K562 (cell line): ENCODE results near the gene PGPEP1. TPM values are rescaled to one million over a fixed set of nuclear protein-coding genes. Genes with fewer than 3 reads are reported as not detected.

Experiments
- ATAC-seq: fragments of 200-7000 bp; cut with Tn5 transposase; 3 replicates; pipeline ENCODE4 v1.9.1; 2020; ENCODE audit warnings: moderate library complexity
- BruUV-seq: library from RNA; stranded (reverse); fragments of 400-500 nt; replicated peaks from 2 replicates; lab custom pipeline; 2021; lab: Mats Ljungman, UMichigan
- CTCF ChIA-PET: fragments of 300-600 bp; formaldehyde crosslinking; extraction: SDS; loops from one replicate; lab custom pipeline; 2021; ENCODE audit warnings: low intra/inter-chr PET ratio; lab: Yijun Ruan, JAX
- POLR2A ChIA-PET: fragments of 300-600, 350-650 bp; sonication (Branson Sonifier 250); formaldehyde crosslinking; extraction: SDS; loops from one replicate; lab custom pipeline; 2021; ENCODE audit warnings: antibody characterized with exemption, inconsistent platforms; lab: Yijun Ruan, JAX
- DNase-seq, 4 experiments: peaks; one replicate each; pipeline versions ENCODE4 v3.0.0 to v3.0.0-alpha.2; 2011 to 2018; ENCODE audit warnings: low spot score in 3 of 4, mixed read lengths in 3 of 4; ENCODE audit errors: extremely low read depth in 1 of 4
- FAIRE-seq: peaks from 2 replicates; lab custom pipeline; 2011; peaks lifted over from hg19 to GRCh38; lab: Jason Lieb, UNC
- H2AFZ ChIP-seq: 2 replicates; pipeline ENCODE4 v1.6.0; 2011; ENCODE audit warnings: low read depth, low read length, control low read depth, inconsistent platforms
- H3K27ac ChIP-seq: fragments of 200-600 bp; 3 replicates; pipeline ENCODE4 v1.8.0; 2011; ENCODE audit warnings: low read depth, mild to moderate bottlenecking, control low read depth, inconsistent platforms, low read length, moderate library complexity, mixed read lengths; ENCODE audit errors: extremely low read depth
- H3K27me3 ChIP-seq, 2 experiments: fragments of 300-600 bp in 1 of 2; 2 replicates in 1 of 2; 3 replicates in 1 of 2; pipeline versions ENCODE4 v1.6.0 to v1.8.0; 2011; ENCODE audit warnings: inconsistent platforms in 2 of 2, low read length in 2 of 2, mild to moderate bottlenecking in 1 of 2, mixed read lengths in 1 of 2, moderate library complexity in 1 of 2; ENCODE audit not compliant: control insufficient read depth in 2 of 2, insufficient read depth in 2 of 2
- H3K36me3 ChIP-seq: fragments of 300-600 bp; 3 replicates; pipeline ENCODE4 v1.8.0; 2011; ENCODE audit warnings: mild to moderate bottlenecking, low read length, inconsistent platforms; ENCODE audit not compliant: control insufficient read depth, insufficient read depth
- H3K4me1 ChIP-seq, 2 experiments: fragments of 200-600 bp in 1 of 2; replicated peaks in 1 of 2; 2 replicates in 1 of 2; 3 replicates in 1 of 2; pipeline versions ENCODE4 v1.5.1 to v1.8.0; 2011; ENCODE audit warnings: inconsistent platforms in 2 of 2, low read length in 2 of 2, mild to moderate bottlenecking in 1 of 2, mixed read lengths in 1 of 2, moderate library complexity in 1 of 2; ENCODE audit not compliant: control insufficient read depth in 2 of 2, insufficient read depth in 2 of 2
- H3K4me2 ChIP-seq: 2 replicates; pipeline ENCODE4 v1.6.1; 2011; ENCODE audit warnings: low read length, control low read depth, inconsistent platforms, mixed read lengths; ENCODE audit not compliant: insufficient read depth
- H3K4me3 ChIP-seq: fragments of 200-600 bp; sonication (generic), shearing (Covaris generic); 2 replicates; pipeline ENCODE4 v1.5.1; 2016; ENCODE audit warnings: control low read depth, inconsistent platforms
- H3K79me2 ChIP-seq: fragments of 200-600 bp; 3 replicates; pipeline ENCODE4 v1.8.0; 2011; ENCODE audit warnings: low read length, inconsistent platforms; ENCODE audit not compliant: control insufficient read depth, insufficient read depth
- H3K9ac ChIP-seq, 2 experiments: 2 replicates each; pipeline versions ENCODE4 v1.6.0 to v1.6.1; 2011; ENCODE audit warnings: low read depth in 2 of 2, low read length in 2 of 2, control low read depth in 1 of 2, inconsistent platforms in 1 of 2, mild to moderate bottlenecking in 1 of 2, mixed read lengths in 1 of 2; ENCODE audit not compliant: insufficient read depth in 1 of 2
- H3K9me1 ChIP-seq: one replicate; pipeline ENCODE4 v1.6.0; 2011; ENCODE audit warnings: inconsistent platforms, mild to moderate bottlenecking, low read length, moderate library complexity; ENCODE audit not compliant: control insufficient read depth, insufficient read depth
- H3K9me3 ChIP-seq: replicated peaks from 2 replicates; pipeline ENCODE4 v1.5.1; 2011; ENCODE audit warnings: low read depth, low read length, inconsistent platforms; ENCODE audit not compliant: control insufficient read depth, insufficient read depth
- H4K20me1 ChIP-seq: replicated peaks from 2 replicates; pipeline ENCODE4 v1.6.1; 2011; ENCODE audit warnings: low read length, inconsistent platforms, mixed read lengths; ENCODE audit not compliant: control insufficient read depth, insufficient read depth
- POLR2G ChIP-seq: fragments of 200-400 bp; formaldehyde crosslinking; IDR thresholded peaks from 2 replicates; pipeline ENCODE4 v1.6.1; 2017; ENCODE audit warnings: low read depth, mild to moderate bottlenecking, antibody characterized with exemption, low read length, moderate library complexity
- RBFOX2 ChIP-seq: fragments of 200-400 bp; formaldehyde crosslinking; IDR thresholded peaks from 2 replicates; pipeline ENCODE4 v1.6.1; 2017; ENCODE audit warnings: low read depth, mild to moderate bottlenecking, low read length, moderate library complexity
- TAF9B ChIP-seq: fragments of 450-650 bp; IDR thresholded peaks from 2 replicates; pipeline ENCODE4 v1.6.1; 2018; ENCODE audit warnings: mild to moderate bottlenecking; ENCODE audit not compliant: partially characterized antibody
- WGBS: fragments of 100-300 bp; shearing (Covaris generic); methylation state at CpG from one replicate; pipeline ENCODE4 v1.1.6; 2016; ENCODE audit warnings: low coverage, mixed read lengths; ENCODE audit not compliant: insufficient coverage; ENCODE audit errors: missing lambda C conversion rate; 5-methylcytosine and 5-hydroxymethylcytosine counted together
- in situ Hi-C: fragments of 300-500 bp; cut with MboI; formaldehyde crosslinking; loops from 4 replicates; pipeline ENCODE4 v1.15.0; 2018; ENCODE audit warnings: inconsistent platforms, mixed read lengths
- intact Hi-C: fragments of 100-400 bp; cut with micrococcal nuclease; formaldehyde crosslinking; loops from 2 replicates; pipeline ENCODE4 v1.14.2; 2022
- polyA plus RNA-seq, 8 experiments: library from polyadenylated mRNA; depleted of rRNA in 4 of 8; stranded (reverse) in 5 of 8; unstranded in 3 of 8; fragments of >200 nt; fragmentation: Nextera tagmentation in 2 of 8; fragmentation: Illumina TruSeq in 1 of 8; extraction: Ambion mirVana in 2 of 8; extraction: Trizol in 1 of 8; gene quantifications; 2 replicates each; pipeline versions ENCODE4 v1.2.1 to v1.2.3, GENCODE V29; 2011 to 2014; ENCODE audit warnings: inconsistent platforms in 1 of 8, missing spikeins in 1 of 8
- total RNA-seq, 7 experiments: library from RNA; depleted of rRNA in 6 of 7; stranded (reverse); fragments of >200 nt in 6 of 7; fragmentation: Illumina TruSeq in 2 of 7; extraction: Trizol in 2 of 7; gene quantifications; 2 replicates each; pipeline versions ENCODE4 v1.2.1 to v1.2.3, GENCODE V29; 2011 to 2021; ENCODE audit warnings: low replicate concordance in 1 of 7
- TF ChIP-seq, protein P1 (sequence below): fragments of 450-650 bp; IDR thresholded peaks from 2 replicates; pipeline ENCODE4 v1.7.0; 2016; ENCODE audit warnings: borderline replicate concordance

Gene PGPEP1
- total and polyA plus RNA-seq, 9 of the 15 experiments (the other 6 are each of a cell fraction or from before 2014, with no cell fraction given): 10.0 to 69.6 (median 33.5) TPM

DNA sequence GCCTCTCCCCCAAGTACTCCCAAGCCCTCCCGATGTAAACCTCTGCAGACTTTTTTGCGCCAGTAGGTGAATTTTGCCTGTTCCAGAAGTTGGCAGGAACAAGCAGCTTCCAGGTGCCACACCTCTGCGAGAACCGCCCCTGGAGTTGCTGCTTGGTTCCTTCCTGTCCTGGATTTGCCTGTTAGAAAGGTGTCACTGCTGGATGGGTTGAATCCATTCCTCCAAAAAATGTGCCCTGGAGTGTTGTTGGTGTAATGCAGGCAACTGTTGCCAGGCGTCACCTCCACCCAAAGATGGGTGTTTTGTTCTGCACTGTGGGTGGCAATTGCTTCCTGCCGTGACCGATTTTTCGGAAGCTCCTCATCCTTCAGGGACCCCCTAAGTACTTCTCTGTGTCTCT is 5.7 kb downstream of the PGPEP1 start:
- ATAC-seq: no peak
- no peaks in the 10 kb centered on the region for H3K9me3 ChIP-seq
- H3K36me3 ChIP-seq: peaks cover 62% of the 10 kb centered on the region
- intact Hi-C loops: loop anchor here (5.0 kb wide), 1 partner anchor 41 kb away; the partner anchor contains the start of gene GDF15
- H3K27me3 ChIP-seq: no peaks in the 10 kb centered on the region
- no peak overlapping the region for H3K4me2 ChIP-seq
- H3K4me3 ChIP-seq: no peak overlapping the region
- no peak for DNase-seq
- no TSS peak for BruUV-seq
- in situ Hi-C loops: no loop called here
- H3K27ac ChIP-seq: no peak overlapping the region
- H3K79me2 ChIP-seq: peaks cover 23% of the 10 kb centered on the region
- no peaks in the 10 kb centered on the region for H3K9me1 ChIP-seq
- no peaks in the 10 kb centered on the region for H4K20me1 ChIP-seq
- H2AFZ ChIP-seq: no peak overlapping the region
- POLR2A ChIA-PET: no interaction called here
- CTCF ChIA-PET: no interaction called here
- no peak for FAIRE-seq
- H3K9ac ChIP-seq: no peak overlapping the region; a peak in 1 of 4 replicates
- peak; percentile 37; the same call in 1 of the 2 replicates for TF ChIP-seq RBFOX2
- TF ChIP-seq TAF9B: no peak
- WGBS: 93% methylated on average over 8 of the region's 8 CpGs
- H3K4me1 ChIP-seq: peaks cover 3 to 22% of the 10 kb centered on the region in 2 experiments; a peak in 4 of 5 replicates

DNA sequence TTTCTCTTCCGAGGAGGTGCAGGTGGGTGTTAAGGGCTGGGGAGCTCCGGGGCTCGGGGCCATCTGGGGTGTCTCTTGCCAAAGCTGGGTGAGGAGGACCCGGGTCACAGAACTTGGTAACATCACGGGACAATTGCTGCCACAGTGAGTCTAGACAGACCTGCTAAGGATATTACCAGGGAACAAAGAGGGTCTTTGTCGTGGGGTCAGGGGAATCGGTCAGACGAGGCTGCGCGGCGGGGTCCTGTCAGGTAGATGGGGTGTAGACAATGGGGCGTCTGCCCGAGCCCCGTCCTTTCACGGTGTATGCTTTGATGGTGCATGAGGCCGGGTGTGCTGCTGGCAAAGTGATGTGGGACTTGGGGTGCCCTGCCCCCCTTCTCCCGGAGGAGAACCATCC is 7.8 kb downstream of the PGPEP1 start:
- Histone ChIP-seq H2AFZ (no peak overlapping the region), H3K9ac (peak overlapping the region in 1 of 2 experiments; percentile 74; a peak in 2 of 4 replicates), H3K79me2 (peaks cover 7% of the 10 kb centered on the region; the same call in 2 of the 3 replicates), H3K9me1 (no peaks in the 10 kb centered on the region), H3K9me3 (no peaks in the 10 kb centered on the region), H3K27me3 (no peaks in the 10 kb centered on the region), H4K20me1 (no peaks in the 10 kb centered on the region), H3K4me3 (no peak overlapping the region), H3K27ac (no peak overlapping the region), H3K4me2 (no peak overlapping the region), H3K4me1 (peaks cover 0 to 8% of the 10 kb centered on the region in 2 experiments; a peak in 1 of 5 replicates), H3K36me3 (peaks cover 48% of the 10 kb centered on the region)
- FAIRE-seq: no peak
- BruUV-seq: no TSS peak
- 94% methylated on average over 14 of the region's 17 CpGs for WGBS
- intact Hi-C loops: loop anchor here (5.0 kb wide), 1 partner anchor 39 kb away; the partner anchor contains the start of gene GDF15
- TF ChIP-seq POLR2G (peak; percentile 39; the same call in 1 of the 2 replicates), RBFOX2 (peak; percentile 45; the same call in 1 of the 2 replicates)
- TF ChIP-seq, protein P1, sequence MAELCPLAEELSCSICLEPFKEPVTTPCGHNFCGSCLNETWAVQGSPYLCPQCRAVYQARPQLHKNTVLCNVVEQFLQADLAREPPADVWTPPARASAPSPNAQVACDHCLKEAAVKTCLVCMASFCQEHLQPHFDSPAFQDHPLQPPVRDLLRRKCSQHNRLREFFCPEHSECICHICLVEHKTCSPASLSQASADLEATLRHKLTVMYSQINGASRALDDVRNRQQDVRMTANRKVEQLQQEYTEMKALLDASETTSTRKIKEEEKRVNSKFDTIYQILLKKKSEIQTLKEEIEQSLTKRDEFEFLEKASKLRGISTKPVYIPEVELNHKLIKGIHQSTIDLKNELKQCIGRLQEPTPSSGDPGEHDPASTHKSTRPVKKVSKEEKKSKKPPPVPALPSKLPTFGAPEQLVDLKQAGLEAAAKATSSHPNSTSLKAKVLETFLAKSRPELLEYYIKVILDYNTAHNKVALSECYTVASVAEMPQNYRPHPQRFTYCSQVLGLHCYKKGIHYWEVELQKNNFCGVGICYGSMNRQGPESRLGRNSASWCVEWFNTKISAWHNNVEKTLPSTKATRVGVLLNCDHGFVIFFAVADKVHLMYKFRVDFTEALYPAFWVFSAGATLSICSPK: no peak
- POLR2A ChIA-PET: interaction anchor here (1.1 to 2.8 kb wide), 3 partner anchors 38 to 67 kb away, joined by 3 to 15 read pairs (median 14); partner anchors contain the start of genes GDF15 and JUND
- in situ Hi-C loops: no loop called here
- CTCF ChIA-PET: interaction anchor here (2.0 kb wide), 1 partner anchor 61 kb away, joined by 34 read pairs; no protein-coding TSS in a partner anchor
- no peak for ATAC-seq
- DNase-seq: no peak
